CD4-positive, alpha-beta T cell treated with Interleukin-21 for 1 hour (primary cell): ENCODE measurements around the gene ANKMY1.

Experiments used
- DNase-seq: peaks from one replicate; pipeline ENCODE4 v3.0.0-alpha.2; 2020

Gene ANKMY1

GRCh38 chr2:240557808-240558207, at the start of gene ANKMY1:
Gene ANKMY1 (minus strand): TSS chr2:240557988. CDS start chr2:240557335, 653 bp downstream.
- peak; percentile 68 for DNase-seq

DNA sequence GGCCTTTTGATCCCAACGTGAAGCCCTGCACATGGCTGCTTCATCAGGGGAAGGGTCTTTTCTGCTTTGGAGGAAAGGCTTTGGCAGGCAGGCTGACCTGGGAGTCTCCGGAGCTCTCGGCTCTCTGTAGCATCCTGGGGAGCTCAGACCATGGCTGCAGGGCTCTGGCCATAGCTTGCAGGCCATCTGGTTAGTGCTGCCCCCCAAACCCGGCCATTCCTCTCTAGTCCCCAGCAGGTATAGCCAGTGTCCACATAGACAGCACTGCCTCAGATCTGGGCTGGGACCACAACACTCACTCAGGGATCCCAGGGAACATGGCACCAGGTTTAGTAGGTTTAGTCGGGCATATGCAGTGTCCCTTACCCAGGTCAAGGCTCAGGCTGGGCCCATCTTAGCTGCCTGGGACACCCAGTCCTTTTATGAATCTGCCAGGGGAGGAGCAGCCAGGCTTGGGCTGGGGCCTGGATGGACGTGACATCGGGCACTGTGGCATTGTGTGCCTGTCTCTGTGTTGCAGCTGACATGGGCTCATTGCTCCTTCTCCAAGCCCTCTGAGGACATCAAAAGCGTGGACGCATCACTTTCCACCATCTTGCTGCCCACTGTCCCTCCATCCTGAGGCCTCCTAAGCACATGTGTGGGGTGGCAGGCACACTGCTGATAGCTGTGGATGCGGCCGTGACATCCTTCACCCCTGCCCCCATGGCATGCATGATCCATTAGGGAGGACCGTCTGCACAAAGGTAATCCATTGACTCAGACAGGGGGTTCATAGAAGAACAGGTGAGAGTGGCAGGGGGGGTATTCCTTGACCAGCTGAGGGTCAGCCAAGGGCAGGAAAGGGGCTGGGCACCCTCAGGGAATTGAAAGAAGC, 48.3 kb upstream of the ANKMY1 start:
- no peak for DNase-seq

GRCh38 chr2:240604939-240605716, 47.3 kb upstream of the ANKMY1 start:
- DNase-seq, result no peak

GRCh38 chr2:240604291-240604938, 46.6 kb upstream of the ANKMY1 start:
- no peak for DNase-seq

- no peak for DNase-seq
Measured at GRCh38 chr2:240603846-240604245, 46.1 kb upstream of the ANKMY1 start.

GRCh38 chr2:240603081-240603835, 45.5 kb upstream of the ANKMY1 start:
- no peak for DNase-seq

DNA sequence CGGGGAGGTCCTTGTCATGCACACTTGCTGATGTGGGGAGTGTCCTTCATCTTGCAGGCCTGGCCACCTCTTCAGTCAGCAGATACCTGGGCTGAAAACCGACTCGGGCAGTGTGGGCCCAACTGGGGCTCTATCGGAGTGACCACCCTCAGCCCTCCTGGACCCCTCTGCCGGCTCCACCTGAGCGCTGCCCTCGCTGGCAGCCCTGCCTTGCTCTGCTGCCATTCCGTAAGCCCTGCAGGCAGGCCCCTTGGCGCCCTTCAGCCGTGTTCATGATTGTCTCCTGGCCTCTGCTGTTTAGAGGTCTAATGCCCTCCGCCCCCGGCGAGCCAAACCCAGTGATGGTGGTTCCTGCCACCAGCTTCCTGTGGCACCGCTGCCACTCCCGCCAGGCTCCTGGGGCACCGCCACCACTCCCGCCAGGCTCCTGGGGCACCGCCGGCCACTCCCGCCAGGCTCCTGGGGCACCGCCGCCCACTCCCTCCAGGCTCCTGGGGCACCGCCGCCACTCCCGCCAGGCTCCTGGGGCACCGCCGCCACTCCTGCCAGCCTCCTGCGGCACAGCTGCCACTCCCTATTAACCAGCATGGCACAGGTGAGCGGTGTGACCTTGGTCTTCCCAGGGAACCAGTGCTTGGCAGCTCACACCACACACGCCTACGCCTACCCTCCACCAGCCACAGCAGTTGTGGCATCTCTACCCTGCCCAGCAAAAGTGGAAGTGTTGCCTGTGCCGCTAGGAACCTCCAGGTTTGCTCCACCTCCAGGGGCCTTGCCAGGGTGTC, 44.7 kb upstream of the ANKMY1 start:
- DNase-seq, result no peak

DNA sequence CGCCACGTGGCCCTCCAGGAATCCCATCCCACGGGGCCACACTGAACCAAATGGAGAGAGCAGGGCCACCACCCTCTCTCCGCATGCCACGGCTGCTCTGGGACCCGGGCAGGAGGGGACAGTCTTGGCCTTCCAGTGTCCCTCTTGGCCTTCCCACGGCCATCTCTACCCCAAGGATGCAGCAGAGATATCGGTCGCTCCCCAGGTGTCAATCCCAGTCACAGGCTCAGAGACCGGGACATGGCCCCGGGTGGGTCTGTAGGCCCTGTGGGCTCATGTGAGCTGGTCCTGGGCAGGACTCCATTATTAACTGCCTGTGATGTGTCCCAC, 44.0 kb upstream of the ANKMY1 start:
- no peak for DNase-seq

DNA sequence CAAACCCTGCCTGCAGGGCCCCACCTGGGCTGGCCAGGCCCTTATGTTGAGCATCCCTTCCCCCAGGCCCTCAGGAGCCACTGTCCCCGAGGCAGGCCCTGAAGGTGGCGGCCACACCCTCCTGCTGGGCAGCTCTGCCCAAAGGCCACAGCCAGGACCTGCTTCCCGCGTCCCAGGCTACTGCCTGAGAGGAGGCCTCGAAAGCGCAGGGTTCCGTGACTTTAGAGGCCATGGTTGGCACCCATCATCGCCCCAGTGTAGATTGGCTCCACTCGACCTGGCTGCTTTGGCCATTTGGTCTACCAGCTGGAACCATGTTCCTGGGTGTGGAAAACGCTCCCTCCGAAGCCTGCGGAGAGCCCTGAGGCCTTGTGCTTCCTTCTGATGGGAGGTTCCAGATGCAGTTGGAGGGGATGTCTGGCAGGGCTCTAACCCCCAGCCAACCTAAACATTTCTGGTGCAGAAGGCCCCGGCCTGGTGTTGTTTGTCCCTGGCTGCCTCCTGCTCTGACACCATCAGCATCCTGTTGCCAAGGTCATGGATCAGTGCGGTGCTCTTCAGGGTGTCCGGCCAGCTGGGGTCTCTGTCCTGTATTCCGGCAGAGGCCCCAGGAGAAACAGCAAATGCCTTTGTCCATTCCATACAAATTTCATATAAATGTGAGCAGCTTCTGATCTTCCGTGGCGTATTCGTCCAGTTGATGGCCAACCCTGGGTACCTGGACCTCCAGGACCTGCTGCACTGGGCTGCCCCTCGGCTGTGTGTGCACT, 43.5 kb upstream of the ANKMY1 start:
- no peak for DNase-seq

DNA sequence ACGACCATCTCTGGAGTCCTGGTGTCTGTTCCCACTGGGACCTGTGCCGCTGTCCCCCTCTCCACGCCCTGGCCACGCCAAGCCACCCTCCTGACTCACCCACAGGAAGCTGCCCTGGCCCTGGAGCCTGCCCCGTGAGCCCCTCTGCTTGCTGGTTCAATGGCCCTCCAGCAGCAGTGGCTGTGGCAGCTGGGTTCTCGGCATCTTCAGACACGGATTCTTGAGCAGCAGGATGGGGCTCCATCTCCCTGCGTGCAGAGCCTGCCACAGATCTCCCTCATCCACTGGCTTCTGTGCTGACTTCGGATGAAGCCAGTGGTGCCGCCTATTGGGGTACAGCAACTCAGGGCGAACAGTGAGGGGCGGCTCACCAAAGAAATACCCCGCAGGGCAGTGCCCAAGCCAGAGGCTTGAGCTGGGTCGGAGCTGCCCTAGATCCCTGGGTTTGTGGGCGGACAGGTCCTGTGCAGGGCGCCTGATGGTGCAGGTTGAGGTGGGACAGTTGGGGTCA, 42.7 kb upstream of the ANKMY1 start:
- no peak for DNase-seq

GRCh38 chr2:240599141-240599583, 41.4 kb upstream of the ANKMY1 start:
- no peak for DNase-seq

- DNase-seq, result no peak
Measured at GRCh38 chr2:240598311-240598911, 40.6 kb upstream of the ANKMY1 start.

GRCh38 chr2:240597419-240598181, 39.8 kb upstream of the ANKMY1 start:
- DNase-seq, result no peak

GRCh38 chr2:240597054-240597418, 39.2 kb upstream of the ANKMY1 start:
- no peak for DNase-seq

- DNase-seq, result no peak
Measured at GRCh38 chr2:240596491-240596931, 38.7 kb upstream of the ANKMY1 start.

GRCh38 chr2:240596080-240596460, 38.3 kb upstream of the ANKMY1 start:
- DNase-seq, result no peak

GRCh38 chr2:240595381-240596079, 37.7 kb upstream of the ANKMY1 start:
- peak; percentile 44 for DNase-seq

- no peak for DNase-seq
Measured at GRCh38 chr2:240594511-240595380, 37.0 kb upstream of the ANKMY1 start.
